K562 (cell line): ENCODE data around the gene DBI. TPM values are rescaled to one million over a fixed set of nuclear protein-coding genes. Genes with fewer than 3 reads are reported as not detected.

Experiments used
- ATAC-seq: fragments of 200-7000 bp; cut with Tn5 transposase; 3 replicates; pipeline ENCODE4 v1.9.1; 2020; ENCODE audit warnings: moderate library complexity
- BruUV-seq: library from RNA; stranded (reverse); fragments of 400-500 nt; replicated peaks from 2 replicates; lab custom pipeline; 2021; lab: Mats Ljungman, UMichigan
- CTCF ChIA-PET: fragments of 300-600 bp; formaldehyde crosslinking; extraction: SDS; loops from one replicate; lab custom pipeline; 2021; ENCODE audit warnings: low intra/inter-chr PET ratio; lab: Yijun Ruan, JAX
- POLR2A ChIA-PET: fragments of 300-600, 350-650 bp; sonication (Branson Sonifier 250); formaldehyde crosslinking; extraction: SDS; loops from one replicate; lab custom pipeline; 2021; ENCODE audit warnings: antibody characterized with exemption, inconsistent platforms; lab: Yijun Ruan, JAX
- DNase-seq, 4 experiments: peaks; one replicate each; pipeline versions ENCODE4 v3.0.0 to v3.0.0-alpha.2; 2011 to 2018; ENCODE audit warnings: low spot score in 3 of 4, mixed read lengths in 3 of 4; ENCODE audit errors: extremely low read depth in 1 of 4
- FAIRE-seq: peaks from 2 replicates; lab custom pipeline; 2011; peaks lifted over from hg19 to GRCh38; lab: Jason Lieb, UNC
- H2AFZ ChIP-seq: 2 replicates; pipeline ENCODE4 v1.6.0; 2011; ENCODE audit warnings: low read depth, low read length, control low read depth, inconsistent platforms
- H3K27ac ChIP-seq: fragments of 200-600 bp; 3 replicates; pipeline ENCODE4 v1.8.0; 2011; ENCODE audit warnings: low read depth, mild to moderate bottlenecking, control low read depth, inconsistent platforms, low read length, moderate library complexity, mixed read lengths; ENCODE audit errors: extremely low read depth
- H3K27me3 ChIP-seq, 2 experiments: fragments of 300-600 bp in 1 of 2; 2 replicates in 1 of 2; 3 replicates in 1 of 2; pipeline versions ENCODE4 v1.6.0 to v1.8.0; 2011; ENCODE audit warnings: inconsistent platforms in 2 of 2, low read length in 2 of 2, mild to moderate bottlenecking in 1 of 2, mixed read lengths in 1 of 2, moderate library complexity in 1 of 2; ENCODE audit not compliant: control insufficient read depth in 2 of 2, insufficient read depth in 2 of 2
- H3K36me3 ChIP-seq: fragments of 300-600 bp; 3 replicates; pipeline ENCODE4 v1.8.0; 2011; ENCODE audit warnings: mild to moderate bottlenecking, low read length, inconsistent platforms; ENCODE audit not compliant: control insufficient read depth, insufficient read depth
- H3K4me1 ChIP-seq, 2 experiments: fragments of 200-600 bp in 1 of 2; replicated peaks in 1 of 2; 2 replicates in 1 of 2; 3 replicates in 1 of 2; pipeline versions ENCODE4 v1.5.1 to v1.8.0; 2011; ENCODE audit warnings: inconsistent platforms in 2 of 2, low read length in 2 of 2, mild to moderate bottlenecking in 1 of 2, mixed read lengths in 1 of 2, moderate library complexity in 1 of 2; ENCODE audit not compliant: control insufficient read depth in 2 of 2, insufficient read depth in 2 of 2
- H3K4me2 ChIP-seq: 2 replicates; pipeline ENCODE4 v1.6.1; 2011; ENCODE audit warnings: low read length, control low read depth, inconsistent platforms, mixed read lengths; ENCODE audit not compliant: insufficient read depth
- H3K4me3 ChIP-seq: fragments of 200-600 bp; sonication (generic), shearing (Covaris generic); 2 replicates; pipeline ENCODE4 v1.5.1; 2016; ENCODE audit warnings: control low read depth, inconsistent platforms
- H3K79me2 ChIP-seq: fragments of 200-600 bp; 3 replicates; pipeline ENCODE4 v1.8.0; 2011; ENCODE audit warnings: low read length, inconsistent platforms; ENCODE audit not compliant: control insufficient read depth, insufficient read depth
- H3K9ac ChIP-seq, 2 experiments: 2 replicates each; pipeline versions ENCODE4 v1.6.0 to v1.6.1; 2011; ENCODE audit warnings: low read depth in 2 of 2, low read length in 2 of 2, control low read depth in 1 of 2, inconsistent platforms in 1 of 2, mild to moderate bottlenecking in 1 of 2, mixed read lengths in 1 of 2; ENCODE audit not compliant: insufficient read depth in 1 of 2
- H3K9me1 ChIP-seq: one replicate; pipeline ENCODE4 v1.6.0; 2011; ENCODE audit warnings: inconsistent platforms, mild to moderate bottlenecking, low read length, moderate library complexity; ENCODE audit not compliant: control insufficient read depth, insufficient read depth
- H3K9me3 ChIP-seq: replicated peaks from 2 replicates; pipeline ENCODE4 v1.5.1; 2011; ENCODE audit warnings: low read depth, low read length, inconsistent platforms; ENCODE audit not compliant: control insufficient read depth, insufficient read depth
- H4K20me1 ChIP-seq: replicated peaks from 2 replicates; pipeline ENCODE4 v1.6.1; 2011; ENCODE audit warnings: low read length, inconsistent platforms, mixed read lengths; ENCODE audit not compliant: control insufficient read depth, insufficient read depth
- ARHGAP35 ChIP-seq: fragments of 450-650 bp; IDR thresholded peaks from 2 replicates; pipeline ENCODE4 v1.6.1; 2018; ENCODE audit not compliant: partially characterized antibody
- RERE ChIP-seq: sonication (generic); formaldehyde crosslinking; IDR thresholded peaks from 2 replicates; pipeline ENCODE4 v1.8.0; 2023; ENCODE audit warnings: missing genetic modification reagents, mild to moderate bottlenecking, borderline replicate concordance
- TRIM25 ChIP-seq: fragments of 450-650 bp; IDR thresholded peaks from 2 replicates; pipeline ENCODE4 v1.7.0; 2016; ENCODE audit warnings: borderline replicate concordance
- ZNF212 ChIP-seq: fragments of 450-650 bp; formaldehyde crosslinking; IDR thresholded peaks from 2 replicates; pipeline ENCODE4 v1.4.0; 2020; ENCODE audit warnings: mild to moderate bottlenecking
- WGBS: fragments of 100-300 bp; shearing (Covaris generic); methylation state at CpG from one replicate; pipeline ENCODE4 v1.1.6; 2016; ENCODE audit warnings: low coverage, mixed read lengths; ENCODE audit not compliant: insufficient coverage; ENCODE audit errors: missing lambda C conversion rate; 5-methylcytosine and 5-hydroxymethylcytosine counted together
- in situ Hi-C: fragments of 300-500 bp; cut with MboI; formaldehyde crosslinking; loops from 4 replicates; pipeline ENCODE4 v1.15.0; 2018; ENCODE audit warnings: inconsistent platforms, mixed read lengths
- intact Hi-C: fragments of 100-400 bp; cut with micrococcal nuclease; formaldehyde crosslinking; loops from 2 replicates; pipeline ENCODE4 v1.14.2; 2022
- polyA plus RNA-seq, 8 experiments: library from polyadenylated mRNA; depleted of rRNA in 4 of 8; stranded (reverse) in 5 of 8; unstranded in 3 of 8; fragments of >200 nt; fragmentation: Nextera tagmentation in 2 of 8; fragmentation: Illumina TruSeq in 1 of 8; extraction: Ambion mirVana in 2 of 8; extraction: Trizol in 1 of 8; gene quantifications; 2 replicates each; pipeline versions ENCODE4 v1.2.1 to v1.2.3, GENCODE V29; 2011 to 2014; ENCODE audit warnings: inconsistent platforms in 1 of 8, missing spikeins in 1 of 8
- total RNA-seq, 7 experiments: library from RNA; depleted of rRNA in 6 of 7; stranded (reverse); fragments of >200 nt in 6 of 7; fragmentation: Illumina TruSeq in 2 of 7; extraction: Trizol in 2 of 7; gene quantifications; 2 replicates each; pipeline versions ENCODE4 v1.2.1 to v1.2.3, GENCODE V29; 2011 to 2021; ENCODE audit warnings: low replicate concordance in 1 of 7
- TF ChIP-seq, protein P1 (sequence below): fragments of 450-650 bp; conservative IDR thresholded peaks from 2 replicates; pipeline ENCODE4 v1.6.1; 2016; ENCODE audit warnings: missing genetic modification characterization, low read depth, mild to moderate bottlenecking, control low read depth, missing compliant biosample characterization

The DBI gene
- total and polyA plus RNA-seq, 9 of the 15 experiments (the other 6 are each of a cell fraction or from before 2014, with no cell fraction given), result 55.8 to 443 (median 194) TPM

- Histone ChIP-seq H3K79me2 (no peaks in the 10 kb centered on the region), H4K20me1 (no peaks in the 10 kb centered on the region), H3K9me1 (no peaks in the 10 kb centered on the region), H3K27me3 (peaks cover 6 to 13% of the 10 kb centered on the region in 2 experiments; a peak in 4 of 5 replicates), H3K9ac (no peak overlapping the region), H3K4me2 (no peak overlapping the region), H3K4me1 (no peaks in the 10 kb centered on the region), H3K27ac (no peak overlapping the region), H3K36me3 (no peaks in the 10 kb centered on the region), H3K4me3 (no peak overlapping the region), H2AFZ (no peak overlapping the region), H3K9me3 (no peaks in the 10 kb centered on the region)
- 2% methylated on average over 6 of the region's 6 CpGs for WGBS
- POLR2A ChIA-PET, result no interaction called here
- FAIRE-seq, result no peak
- no peak for ATAC-seq
- intact Hi-C loops (no loop called here), in situ Hi-C loops (no loop called here)
- no peak for DNase-seq
- BruUV-seq, result no TSS peak
- CTCF ChIA-PET, result no interaction called here
- no peak for TF ChIP-seq ZNF212
Observed at GRCh38 chr2:119417908-119418307, 51.1 kb downstream of the DBI start.

DNA sequence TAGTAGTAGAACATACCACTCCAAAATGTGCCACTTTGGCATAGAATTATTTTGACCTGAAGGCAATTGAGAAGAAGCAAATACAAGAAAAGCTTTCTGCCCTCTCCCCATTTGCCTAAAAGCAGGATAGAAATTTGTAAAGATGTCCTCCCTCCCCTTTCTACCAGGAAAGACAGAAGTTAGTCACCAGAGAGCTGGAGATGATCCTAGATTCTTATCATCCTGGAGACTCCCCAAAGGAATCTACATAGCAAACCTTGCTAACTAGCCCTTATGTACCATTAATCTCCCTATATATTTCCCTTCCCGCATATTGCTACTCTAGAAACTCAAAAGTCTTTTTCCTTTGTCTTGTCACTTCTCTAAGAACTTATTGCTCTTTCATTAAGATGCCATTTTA lies 52.3 kb downstream of the DBI start:
- intact Hi-C loops, result no loop called here
- 0% methylated on average over 1 of the region's 1 CpG for WGBS
- H3K9me3 ChIP-seq, result no peaks in the 10 kb centered on the region
- in situ Hi-C loops, result no loop called here
- DNase-seq (no peak), ATAC-seq (no peak), FAIRE-seq (no peak)
- H3K4me1 ChIP-seq, result no peaks in the 10 kb centered on the region
- BruUV-seq, result no TSS peak
- POLR2A ChIA-PET, result no interaction called here
- H3K4me3 ChIP-seq, result no peak overlapping the region
- no peaks in the 10 kb centered on the region for H3K36me3 ChIP-seq
- H3K9me1 ChIP-seq, result no peaks in the 10 kb centered on the region
- no peak overlapping the region for H3K9ac ChIP-seq
- no peak overlapping the region for H3K27ac ChIP-seq
- H3K27me3 ChIP-seq, result peaks cover 7 to 13% of the 10 kb centered on the region in 2 experiments; a peak in 4 of 5 replicates
- CTCF ChIA-PET, result interaction anchor here (0.5 kb wide), 2 partner anchors 9 to 538 kb away, joined by 3 to 4 read pairs; no protein-coding TSS in a partner anchor
- no peaks in the 10 kb centered on the region for H4K20me1 ChIP-seq
- no peaks in the 10 kb centered on the region for H3K79me2 ChIP-seq
- no peak overlapping the region for H2AFZ ChIP-seq
- no peak overlapping the region for H3K4me2 ChIP-seq
- TF ChIP-seq TRIM25 (no peak), RERE (CRISPR knock-in tag) (no peak), ARHGAP35 (no peak)
- TF ChIP-seq, protein P1, sequence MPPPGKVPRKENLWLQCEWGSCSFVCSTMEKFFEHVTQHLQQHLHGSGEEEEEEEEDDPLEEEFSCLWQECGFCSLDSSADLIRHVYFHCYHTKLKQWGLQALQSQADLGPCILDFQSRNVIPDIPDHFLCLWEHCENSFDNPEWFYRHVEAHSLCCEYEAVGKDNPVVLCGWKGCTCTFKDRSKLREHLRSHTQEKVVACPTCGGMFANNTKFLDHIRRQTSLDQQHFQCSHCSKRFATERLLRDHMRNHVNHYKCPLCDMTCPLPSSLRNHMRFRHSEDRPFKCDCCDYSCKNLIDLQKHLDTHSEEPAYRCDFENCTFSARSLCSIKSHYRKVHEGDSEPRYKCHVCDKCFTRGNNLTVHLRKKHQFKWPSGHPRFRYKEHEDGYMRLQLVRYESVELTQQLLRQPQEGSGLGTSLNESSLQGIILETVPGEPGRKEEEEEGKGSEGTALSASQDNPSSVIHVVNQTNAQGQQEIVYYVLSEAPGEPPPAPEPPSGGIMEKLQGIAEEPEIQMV (tag), result no peak
